Left ventricle myocardium inferior (tissue), 1 donor: ENCODE measurements around the gene RGS17. TPM values are rescaled to one million over a fixed set of nuclear protein-coding genes. Genes with fewer than 3 reads are reported as not detected.
"Not testable (repeated sequence)": the region's sequence is repeated elsewhere in the genome, so short reads cannot be mapped to it uniquely, and the experiment has no call there.

Source experiments
- DNase-seq: peaks from one replicate; pipeline ENCODE4 v3.0.0-alpha.2; 2020
- H3K27ac ChIP-seq: fragments of 200-600 bp; replicated peaks from 2 replicates; pipeline ENCODE4 v1.8.0; 2021
- H3K27me3 ChIP-seq: fragments of 200-600 bp; 2 replicates; pipeline ENCODE4 v1.8.0; 2021; ENCODE audit warnings: low read depth
- H3K36me3 ChIP-seq: fragments of 200-600 bp; 2 replicates; pipeline ENCODE4 v1.8.0; 2021
- H3K4me1 ChIP-seq: fragments of 200-600 bp; 2 replicates; pipeline ENCODE4 v1.8.0; 2021
- H3K4me3 ChIP-seq: fragments of 200-600 bp; 2 replicates; pipeline ENCODE4 v1.8.0; 2021; ENCODE audit warnings: mild to moderate bottlenecking, moderate library complexity
- H3K9me3 ChIP-seq: fragments of 200-600 bp; replicated peaks from 2 replicates; pipeline ENCODE4 v1.8.0; 2021
- CTCF ChIP-seq: fragments of 200-600 bp; IDR thresholded peaks from 2 replicates; pipeline ENCODE4 v1.8.0; 2021; ENCODE audit warnings: antibody characterized with exemption, mild to moderate bottlenecking, borderline replicate concordance
- intact Hi-C: fragments of 100-400 bp; cut with micrococcal nuclease; formaldehyde crosslinking; loops from one replicate; pipeline ENCODE4 v1.11.0; 2022
- total RNA-seq: library from RNA; stranded (reverse); fragmentation: NEBNext Ultra II Directional; extraction: Animal tissue kit (Norgen Biotek cat#: 25700); gene quantifications from one replicate; pipeline ENCODE4 v1.2.1, GENCODE V29; 2021
- donor health status: DM: no; HTN: yes; CAD: no; lungs with severe emphysema.

RGS17 gene
- total RNA-seq, 1 donor from 2014 or later, result 0.16 TPM

DNA sequence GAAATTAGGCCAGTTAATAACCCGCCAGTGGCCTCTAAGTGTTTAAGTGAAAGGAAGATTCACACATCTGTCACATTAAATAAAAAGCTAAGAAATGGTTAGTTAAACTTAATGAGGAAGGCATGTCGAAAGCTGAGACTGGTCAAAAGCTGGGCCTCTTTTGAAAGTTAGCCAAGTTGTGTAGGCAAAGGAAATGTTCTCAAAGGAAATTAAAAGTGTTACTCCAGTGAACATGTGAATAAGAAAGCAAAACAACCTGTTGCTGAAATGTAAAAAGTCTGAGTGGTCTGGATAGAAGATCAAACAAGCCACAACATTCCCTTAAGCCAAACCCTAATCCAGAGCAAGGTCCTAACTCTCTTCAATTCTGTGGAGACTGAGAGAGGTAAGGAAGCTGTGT lies 117.6 kb downstream of the RGS17 start:
- H3K9me3 ChIP-seq, result no peaks in the 10 kb centered on the region
- no peak for DNase-seq
- H3K36me3 ChIP-seq, result no peaks in the 10 kb centered on the region
- intact Hi-C loops, result no loop called here
- H3K27me3 ChIP-seq, result no peaks in the 10 kb centered on the region
- H3K4me1 ChIP-seq, result no peaks in the 10 kb centered on the region
- no peak overlapping the region for H3K27ac ChIP-seq
- no peak overlapping the region for H3K4me3 ChIP-seq
- no peak for TF ChIP-seq CTCF

GRCh38 chr6:153012856-153013255 lies 118.2 kb downstream of the RGS17 start:
- intact Hi-C loops, result no loop called here
- Histone ChIP-seq H3K9me3 (no peaks in the 10 kb centered on the region), H3K36me3 (no peaks in the 10 kb centered on the region), H3K27ac (no peak overlapping the region), H3K4me3 (no peak overlapping the region), H3K27me3 (no peaks in the 10 kb centered on the region), H3K4me1 (no peaks in the 10 kb centered on the region)
- no peak for TF ChIP-seq CTCF
- no peak for DNase-seq

GRCh38 chr6:153003366-153003690 lies 127.8 kb downstream of the RGS17 start:
- H3K36me3 ChIP-seq, result peaks cover 3% of the 10 kb centered on the region
- TF ChIP-seq CTCF, result no peak
- H3K27me3 ChIP-seq, result no peaks in the 10 kb centered on the region
- DNase-seq, result no peak
- peak overlapping the region; percentile 96 for H3K27ac ChIP-seq
- intact Hi-C loops, result no loop called here
- peaks cover 57% of the 10 kb centered on the region for H3K4me1 ChIP-seq
- H3K9me3 ChIP-seq, result no peaks in the 10 kb centered on the region
- peak overlapping the region; percentile 85 for H3K4me3 ChIP-seq

- TF ChIP-seq CTCF, result peak; percentile 18
- Histone ChIP-seq H3K4me3 (peak within 1 kb of the TSS; percentile 85), H3K4me1 (peaks cover 63% of the 10 kb centered on the region), H3K9me3 (no peaks in the 10 kb centered on the region), H3K27ac (peak within 1 kb of the TSS; percentile 96), H3K27me3 (no peaks in the 10 kb centered on the region), H3K36me3 (peaks cover 8% of the 10 kb centered on the region)
- intact Hi-C loops, result no loop called here
- DNase-seq, result peak; percentile 94
Measured at GRCh38 chr6:153002613-153003365, 128.3 kb downstream of the RGS17 start, which contains the start of gene MTRF1L. Gene MTRF1L, minus strand, starts transcription at chr6:153002709. Its CDS starts 24 bp downstream, at chr6:153002685.

- Histone ChIP-seq H3K36me3 (peaks cover 16% of the 10 kb centered on the region), H3K9me3 (no peaks in the 10 kb centered on the region), H3K4me1 (peaks cover 70% of the 10 kb centered on the region), H3K27me3 (no peaks in the 10 kb centered on the region), H3K4me3 (peak overlapping the region; percentile 85), H3K27ac (peak overlapping the region; percentile 96)
- no peak for DNase-seq
- intact Hi-C loops, result no loop called here
- no peak for TF ChIP-seq CTCF
Measured at GRCh38 chr6:153001767-153002612, 129.1 kb downstream of the RGS17 start.

DNA sequence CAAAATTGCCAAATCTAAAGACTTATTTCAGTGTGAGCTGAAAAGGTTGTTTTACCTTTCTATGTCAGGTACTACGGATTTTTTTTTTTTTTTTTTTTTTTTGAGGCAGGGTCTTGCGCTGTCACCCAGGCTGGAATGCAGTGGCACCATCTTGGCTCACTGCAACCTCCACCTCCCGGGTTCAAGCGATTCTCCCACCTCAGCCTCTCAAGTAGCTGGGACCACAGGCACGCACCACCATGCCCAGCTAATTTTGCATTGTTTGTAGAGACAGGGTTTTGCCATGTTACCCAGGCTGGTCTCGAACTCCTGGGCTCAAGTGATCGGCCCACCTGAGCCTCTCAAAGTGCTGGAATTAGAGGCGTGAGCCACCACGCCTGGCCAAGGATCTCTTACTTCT lies 130.3 kb downstream of the RGS17 start:
- peak overlapping the region; percentile 85 for H3K4me3 ChIP-seq
- H3K36me3 ChIP-seq, result peaks cover 19% of the 10 kb centered on the region
- DNase-seq, H3K27me3 ChIP-seq, H3K9me3 ChIP-seq, intact Hi-C loops: not testable (repeated sequence)
- H3K27ac ChIP-seq, result peak overlapping the region; percentile 96
- peaks cover 78% of the 10 kb centered on the region for H3K4me1 ChIP-seq
